GM19328 (cell line): ENCODE results near the gene SIK3.
"Not testable (repeated sequence)": the region's sequence is repeated elsewhere in the genome, so short reads cannot be mapped to it uniquely, and the experiment has no call there.

ENCODE experiments used
- ATAC-seq: cut with Tn5 transposase; IDR thresholded peaks from one replicate; pipeline ENCODE4 v1.9.1; 2021; ENCODE audit warnings: mild to moderate bottlenecking, moderate library complexity; ENCODE audit not compliant: unreplicated experiment

The SIK3 gene

DNA sequence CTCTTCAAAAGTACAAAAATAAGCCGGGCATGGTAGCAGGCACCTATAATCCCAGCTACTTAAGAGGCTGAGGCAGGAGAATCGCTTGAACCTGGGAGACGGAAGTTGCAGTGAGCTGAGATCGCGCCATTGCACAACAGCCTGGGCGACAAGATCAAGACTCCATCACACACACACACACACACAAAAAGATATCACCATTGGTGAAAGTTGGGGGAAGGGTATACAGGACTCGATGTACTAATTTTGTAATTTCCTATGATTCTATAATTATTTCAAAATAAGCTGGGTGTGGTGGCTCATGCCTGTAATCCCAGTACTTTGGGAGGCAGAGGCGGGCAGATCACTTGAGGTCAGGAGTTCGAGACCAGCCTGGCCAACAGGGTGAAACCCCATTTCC is 48.1 kb downstream of the SIK3 start:
- not testable (repeated sequence) for ATAC-seq

- not testable (repeated sequence) for ATAC-seq
These were observed 51.6 kb downstream of the SIK3 start for GRCh38 chr11:117046627-117047026.

- no peak for ATAC-seq
These were observed 52.3 kb downstream of the SIK3 start for GRCh38 chr11:117045956-117046355.

DNA sequence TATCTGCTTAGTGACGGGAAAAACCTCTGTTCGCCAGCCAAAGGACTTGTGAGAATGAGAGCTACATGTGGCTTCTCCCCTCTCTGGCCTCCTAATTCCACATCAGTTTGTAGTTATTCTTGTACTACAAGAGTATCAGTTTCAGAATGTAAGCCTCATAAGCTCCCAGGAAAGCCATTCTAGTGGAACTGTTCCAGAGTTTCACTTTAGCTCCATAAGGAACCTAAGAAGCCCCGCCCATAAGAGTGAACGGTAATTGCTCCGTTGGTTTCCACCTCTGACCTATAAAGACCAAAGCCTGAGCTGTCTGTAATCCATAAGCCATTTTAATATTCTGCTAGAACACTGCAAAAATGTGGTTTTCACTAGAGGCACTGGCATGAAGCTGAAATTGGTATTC is 53.0 kb downstream of the SIK3 start:
- no peak for ATAC-seq

GRCh38 chr11:117044287-117045035 is 53.8 kb downstream of the SIK3 start:
- no peak for ATAC-seq

DNA sequence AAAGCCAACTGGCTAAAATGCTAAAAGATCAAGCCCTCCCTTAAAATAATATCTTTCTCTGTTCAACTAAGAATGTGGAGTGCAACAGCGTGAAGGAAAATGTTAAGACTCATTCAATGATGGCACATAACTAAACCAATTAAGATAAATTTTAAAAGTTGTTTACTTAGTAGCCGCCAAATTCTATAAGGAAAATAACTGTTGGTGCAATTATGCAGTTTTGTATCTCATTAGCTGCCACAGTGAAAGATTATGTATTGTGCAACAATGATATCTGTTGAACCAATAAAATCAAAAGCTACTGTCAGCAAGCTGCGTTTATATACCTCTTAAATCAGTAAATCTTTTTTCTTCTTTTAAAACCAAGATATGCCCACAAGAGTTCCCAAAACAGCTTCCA is 55.5 kb downstream of the SIK3 start:
- ATAC-seq = no peak

- ATAC-seq = no peak
These were observed 58.3 kb downstream of the SIK3 start for GRCh38 chr11:117039900-117040299.

DNA sequence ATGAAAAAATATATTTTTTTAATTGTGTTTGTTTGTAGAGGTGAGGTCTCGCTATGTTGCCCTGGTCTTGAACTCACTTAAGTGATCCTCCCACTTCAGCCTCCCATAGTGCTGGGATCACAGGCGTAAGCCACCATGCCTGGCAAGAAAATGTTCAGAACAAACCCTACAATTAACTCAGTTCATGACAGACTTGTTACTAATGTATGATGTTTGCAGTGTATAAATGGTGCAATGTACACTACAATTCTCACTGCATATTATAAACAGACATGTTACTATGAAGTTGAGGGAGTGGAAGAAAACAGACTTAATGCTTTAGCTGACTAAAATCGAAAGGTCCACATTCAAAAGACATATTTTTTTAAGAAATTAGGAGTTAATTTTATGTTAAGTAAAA is 59.0 kb downstream of the SIK3 start:
- ATAC-seq = no peak

GRCh38 chr11:117037975-117038350 is 60.3 kb downstream of the SIK3 start:
- no peak for ATAC-seq

- no peak for ATAC-seq
These were observed 60.8 kb downstream of the SIK3 start for GRCh38 chr11:117037279-117037974.

DNA sequence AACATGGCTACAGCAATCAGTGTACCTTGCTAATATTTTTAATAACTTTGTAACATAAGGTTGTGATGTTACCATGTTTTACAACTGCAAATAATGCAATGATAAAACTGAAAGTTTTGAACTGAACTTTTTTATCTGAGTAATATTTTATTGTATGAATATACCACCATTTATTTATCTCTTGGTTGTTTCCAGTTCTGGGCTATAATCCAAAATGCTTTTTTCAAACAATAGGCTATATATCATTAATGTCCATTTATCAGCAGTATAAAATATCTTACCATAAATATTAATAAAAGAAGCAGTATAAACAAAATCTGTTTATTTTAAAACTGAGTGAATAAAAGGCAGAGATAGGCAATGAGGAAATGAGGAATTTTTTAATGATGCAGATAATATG is 63.3 kb downstream of the SIK3 start:
- no peak for ATAC-seq

DNA sequence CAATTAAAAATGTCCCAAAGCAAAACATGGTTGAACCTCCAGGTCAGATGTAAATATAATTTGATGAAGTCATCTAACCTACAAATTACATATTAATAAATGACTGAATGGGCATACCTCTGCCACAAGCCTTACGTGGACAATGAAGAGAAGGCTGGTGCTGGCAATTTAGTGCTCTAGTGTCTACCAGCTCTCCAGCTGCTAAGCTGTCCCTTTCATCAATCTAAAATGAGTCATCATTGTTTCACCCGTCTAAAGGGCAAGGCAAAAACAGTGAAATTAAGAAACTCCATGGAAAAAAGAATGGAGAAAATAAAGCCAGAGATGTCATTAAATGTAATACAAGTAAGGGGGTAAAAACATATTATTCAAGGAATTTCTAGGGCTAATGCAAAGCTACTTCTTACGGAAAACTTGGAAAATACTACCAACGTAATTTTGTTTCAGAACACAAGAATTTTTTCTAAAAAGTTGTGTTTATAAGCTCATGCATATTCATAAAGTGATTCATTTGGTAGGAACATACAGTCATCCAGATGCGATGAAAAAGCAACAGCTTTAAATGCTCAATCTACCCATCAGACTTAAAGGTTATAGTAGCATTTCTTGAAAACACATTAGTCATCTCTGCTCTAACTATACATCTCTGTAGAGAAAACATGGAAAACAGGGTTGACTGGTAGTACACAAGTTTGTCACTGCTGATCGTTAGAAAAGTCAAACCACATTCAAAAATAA is 71.5 kb downstream of the SIK3 start:
- no peak for ATAC-seq

GRCh38 chr11:117023707-117024106 is 74.5 kb downstream of the SIK3 start:
- ATAC-seq = not testable (repeated sequence)

DNA sequence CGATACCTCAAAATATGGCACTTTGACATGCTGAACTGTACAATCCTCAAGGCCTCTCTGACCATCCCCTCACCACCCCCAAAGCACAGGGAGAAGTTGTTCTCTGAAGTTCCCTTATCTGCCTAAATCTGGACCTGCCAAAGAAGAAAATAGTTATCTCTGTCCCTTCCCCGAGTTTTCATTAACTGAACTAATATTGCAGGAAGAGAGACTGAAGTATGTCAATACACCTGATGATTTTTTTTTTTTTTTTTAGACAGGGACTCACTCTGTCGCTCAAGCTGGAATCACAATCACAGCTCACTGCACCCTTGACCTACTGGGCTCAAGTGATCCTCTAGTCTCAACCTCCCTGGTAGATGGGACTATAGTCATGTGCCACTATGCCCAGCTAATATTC is 75.0 kb downstream of the SIK3 start:
- ATAC-seq = no peak

GRCh38 chr11:117022526-117022925 is 75.7 kb downstream of the SIK3 start:
- ATAC-seq = no peak

GRCh38 chr11:117020869-117021564 is 77.2 kb downstream of the SIK3 start:
- ATAC-seq = no peak

- ATAC-seq = no peak
These were observed 77.9 kb downstream of the SIK3 start for GRCh38 chr11:117020287-117020686.

DNA sequence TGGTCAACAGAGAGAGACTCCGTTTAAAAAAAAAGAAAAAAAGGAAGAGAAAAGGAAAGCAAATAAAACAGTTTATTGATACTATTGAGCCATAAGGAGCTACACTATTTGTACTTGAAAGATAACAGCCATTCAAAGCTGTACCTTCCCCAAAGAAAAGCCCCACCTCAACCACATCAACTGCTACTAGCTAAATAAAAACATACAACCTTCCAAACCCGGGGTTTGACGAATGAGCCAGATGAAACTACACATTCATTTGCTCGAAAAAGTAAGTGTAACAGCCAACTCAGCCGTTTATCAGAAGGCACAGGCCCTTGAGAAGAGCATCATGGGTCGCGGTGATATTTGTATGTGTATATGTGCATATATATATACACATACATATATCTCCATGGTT is 78.4 kb downstream of the SIK3 start:
- ATAC-seq = no peak

- no peak for ATAC-seq
These were observed 80.8 kb downstream of the SIK3 start for GRCh38 chr11:117017456-117017855.

- no peak for ATAC-seq
These were observed 81.5 kb downstream of the SIK3 start for GRCh38 chr11:117016747-117017146.

DNA sequence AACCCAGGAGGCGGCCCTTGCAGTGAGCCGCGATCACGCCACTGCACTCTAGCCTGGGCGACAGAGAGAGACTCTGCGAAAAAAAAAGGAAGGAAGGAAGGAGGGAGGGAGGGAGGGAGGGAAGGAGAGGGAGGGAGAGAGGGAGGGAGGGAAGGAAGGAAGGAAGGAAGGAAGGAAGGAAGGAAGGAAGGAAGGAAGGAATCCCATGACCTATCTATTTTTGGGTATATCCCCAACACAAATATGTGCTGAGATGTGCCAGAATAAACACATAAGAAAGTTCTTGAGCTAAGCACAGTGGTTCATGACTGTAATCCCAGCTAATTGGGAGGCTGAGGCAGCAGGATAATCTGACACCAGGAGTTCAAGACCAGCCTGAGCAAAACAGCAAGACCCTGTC is 82.0 kb downstream of the SIK3 start:
- ATAC-seq = no peak
